KOPT-K1 (cell line): Measurements from ENCODE around the gene AUH.

ENCODE experiments used
- H3K27ac ChIP-seq: fragments of 200-600 bp; sonication (generic); 2 replicates; pipeline ENCODE4 v1.5.1; 2016; ENCODE audit warnings: antibody characterized with exemption, mild to moderate bottlenecking, low read depth, low read length; ENCODE audit not compliant: poor library complexity, severe bottlenecking
- H3K36me3 ChIP-seq: fragments of 200-600 bp; sonication (generic); 2 replicates; pipeline ENCODE4 v1.5.1; 2017; ENCODE audit warnings: antibody characterized with exemption, mild to moderate bottlenecking, low read length, moderate library complexity; ENCODE audit not compliant: insufficient read depth
- H3K9me3 ChIP-seq: fragments of 200-600 bp; sonication (generic); 2 replicates; pipeline ENCODE4 v1.5.1; 2017; ENCODE audit warnings: antibody characterized with exemption, low read length, mild to moderate bottlenecking; ENCODE audit not compliant: insufficient read depth, poor library complexity, severe bottlenecking

AUH gene

GRCh38 chr9:91360551-91361290 is 997 bp downstream of the AUH start:
- Histone ChIP-seq H3K27ac (peak overlapping the region; percentile 72), H3K9me3 (peaks cover 18% of the 10 kb centered on the region), H3K36me3 (no peaks in the 10 kb centered on the region)

GRCh38 chr9:91359734-91360470 is 1.8 kb downstream of the AUH start:
- no peak overlapping the region for H3K27ac ChIP-seq
- H3K9me3 ChIP-seq: peaks cover 15% of the 10 kb centered on the region
- H3K36me3 ChIP-seq: peaks cover 6% of the 10 kb centered on the region

- Histone ChIP-seq H3K36me3 (peaks cover 13% of the 10 kb centered on the region), H3K27ac (no peak overlapping the region), H3K9me3 (peaks cover 7% of the 10 kb centered on the region)
Measured at GRCh38 chr9:91359083-91359482, 2.6 kb downstream of the AUH start.

GRCh38 chr9:91354881-91355280 is 6.8 kb downstream of the AUH start:
- H3K36me3 ChIP-seq: peaks cover 30% of the 10 kb centered on the region
- no peak overlapping the region for H3K27ac ChIP-seq
- no peaks in the 10 kb centered on the region for H3K9me3 ChIP-seq

- Histone ChIP-seq H3K36me3 (peaks cover 18% of the 10 kb centered on the region), H3K9me3 (no peaks in the 10 kb centered on the region), H3K27ac (no peak overlapping the region)
Measured at GRCh38 chr9:91349115-91349555, 12.6 kb downstream of the AUH start.

GRCh38 chr9:91348191-91348807 is 13.4 kb downstream of the AUH start:
- H3K9me3 ChIP-seq: no peaks in the 10 kb centered on the region
- peaks cover 13% of the 10 kb centered on the region for H3K36me3 ChIP-seq
- H3K27ac ChIP-seq: no peak overlapping the region

GRCh38 chr9:91347377-91347776 is 14.3 kb downstream of the AUH start:
- peaks cover 18% of the 10 kb centered on the region for H3K36me3 ChIP-seq
- no peaks in the 10 kb centered on the region for H3K9me3 ChIP-seq
- H3K27ac ChIP-seq: no peak overlapping the region

- H3K27ac ChIP-seq: no peak overlapping the region
- H3K36me3 ChIP-seq: peaks cover 19% of the 10 kb centered on the region
- peaks cover 3% of the 10 kb centered on the region for H3K9me3 ChIP-seq
Measured at GRCh38 chr9:91346644-91347043, 15.1 kb downstream of the AUH start.

- H3K27ac ChIP-seq: no peak overlapping the region
- H3K9me3 ChIP-seq: peaks cover 3% of the 10 kb centered on the region
- H3K36me3 ChIP-seq: peaks cover 13% of the 10 kb centered on the region
Measured at GRCh38 chr9:91345978-91346377, 15.7 kb downstream of the AUH start.

- H3K36me3 ChIP-seq: peaks cover 11% of the 10 kb centered on the region; the same call in 1 of the 2 replicates
- H3K27ac ChIP-seq: no peak overlapping the region
- peaks cover 3% of the 10 kb centered on the region for H3K9me3 ChIP-seq
Measured at GRCh38 chr9:91342575-91342974, 19.1 kb downstream of the AUH start.

- peaks cover 3% of the 10 kb centered on the region for H3K9me3 ChIP-seq
- peaks cover 11% of the 10 kb centered on the region; the same call in 1 of the 2 replicates for H3K36me3 ChIP-seq
- H3K27ac ChIP-seq: no peak overlapping the region
Measured at GRCh38 chr9:91341749-91342148, 20.0 kb downstream of the AUH start.

- H3K9me3 ChIP-seq: peaks cover 3% of the 10 kb centered on the region
- peaks cover 11% of the 10 kb centered on the region; the same call in 1 of the 2 replicates for H3K36me3 ChIP-seq
- H3K27ac ChIP-seq: no peak overlapping the region
Measured at GRCh38 chr9:91341258-91341746, 20.4 kb downstream of the AUH start.

GRCh38 chr9:91340395-91340967 is 21.2 kb downstream of the AUH start:
- Histone ChIP-seq H3K9me3 (peaks cover 3% of the 10 kb centered on the region), H3K27ac (no peak overlapping the region), H3K36me3 (peaks cover 11% of the 10 kb centered on the region; the same call in 1 of the 2 replicates)

GRCh38 chr9:91338681-91339080 is 23.0 kb downstream of the AUH start:
- Histone ChIP-seq H3K9me3 (peaks cover 3% of the 10 kb centered on the region), H3K36me3 (peaks cover 11% of the 10 kb centered on the region; the same call in 1 of the 2 replicates), H3K27ac (no peak overlapping the region)

- no peaks in the 10 kb centered on the region for H3K9me3 ChIP-seq
- H3K27ac ChIP-seq: no peak overlapping the region
Measured at GRCh38 chr9:91336786-91337185, 24.9 kb downstream of the AUH start.

More at GRCh38 chr9:91336786-91337185, 24.9 kb downstream of the AUH start:
- H3K36me3 ChIP-seq: peaks cover under 1% of the 10 kb centered on the region; the same call in 1 of the 2 replicates
